NT2/D1 (cell line): Measurements from ENCODE around the gene SGTB.

Source experiments
- SUZ12 ChIP-seq: IDR thresholded peaks from 2 replicates; pipeline ENCODE4 v1.6.1; 2011; ENCODE audit not compliant: insufficient read length, insufficient read depth; ENCODE audit errors: extremely low read depth
- YY1 ChIP-seq: IDR thresholded peaks from 2 replicates; pipeline ENCODE4 v1.6.1; 2011; ENCODE audit not compliant: insufficient read length, insufficient read depth
- ZNF274 ChIP-seq: IDR thresholded peaks from 2 replicates; pipeline ENCODE4 v1.6.1; 2011; ENCODE audit warnings: mild to moderate bottlenecking, low read depth, low read length

GRCh38 chr5:65727491-65728156 is 5.7 kb upstream of the SGTB start:
- TF ChIP-seq YY1: no peak
- TF ChIP-seq SUZ12: no peak
- TF ChIP-seq ZNF274: no peak
